K562 treated with DMSO at 1 percent for 12 hours (cell line): ENCODE results near the gene KIF24. TPM values are rescaled to one million over a fixed set of nuclear protein-coding genes. Genes with fewer than 3 reads are reported as not detected.

ENCODE experiments used
- total RNA-seq: library from RNA; unstranded; fragments of 300-600 nt; gene quantifications from 2 replicates; pipeline ENCODE4 v1.2.3, GENCODE V29; 2022; ENCODE audit not compliant: insufficient read depth

The KIF24 gene, protein sequence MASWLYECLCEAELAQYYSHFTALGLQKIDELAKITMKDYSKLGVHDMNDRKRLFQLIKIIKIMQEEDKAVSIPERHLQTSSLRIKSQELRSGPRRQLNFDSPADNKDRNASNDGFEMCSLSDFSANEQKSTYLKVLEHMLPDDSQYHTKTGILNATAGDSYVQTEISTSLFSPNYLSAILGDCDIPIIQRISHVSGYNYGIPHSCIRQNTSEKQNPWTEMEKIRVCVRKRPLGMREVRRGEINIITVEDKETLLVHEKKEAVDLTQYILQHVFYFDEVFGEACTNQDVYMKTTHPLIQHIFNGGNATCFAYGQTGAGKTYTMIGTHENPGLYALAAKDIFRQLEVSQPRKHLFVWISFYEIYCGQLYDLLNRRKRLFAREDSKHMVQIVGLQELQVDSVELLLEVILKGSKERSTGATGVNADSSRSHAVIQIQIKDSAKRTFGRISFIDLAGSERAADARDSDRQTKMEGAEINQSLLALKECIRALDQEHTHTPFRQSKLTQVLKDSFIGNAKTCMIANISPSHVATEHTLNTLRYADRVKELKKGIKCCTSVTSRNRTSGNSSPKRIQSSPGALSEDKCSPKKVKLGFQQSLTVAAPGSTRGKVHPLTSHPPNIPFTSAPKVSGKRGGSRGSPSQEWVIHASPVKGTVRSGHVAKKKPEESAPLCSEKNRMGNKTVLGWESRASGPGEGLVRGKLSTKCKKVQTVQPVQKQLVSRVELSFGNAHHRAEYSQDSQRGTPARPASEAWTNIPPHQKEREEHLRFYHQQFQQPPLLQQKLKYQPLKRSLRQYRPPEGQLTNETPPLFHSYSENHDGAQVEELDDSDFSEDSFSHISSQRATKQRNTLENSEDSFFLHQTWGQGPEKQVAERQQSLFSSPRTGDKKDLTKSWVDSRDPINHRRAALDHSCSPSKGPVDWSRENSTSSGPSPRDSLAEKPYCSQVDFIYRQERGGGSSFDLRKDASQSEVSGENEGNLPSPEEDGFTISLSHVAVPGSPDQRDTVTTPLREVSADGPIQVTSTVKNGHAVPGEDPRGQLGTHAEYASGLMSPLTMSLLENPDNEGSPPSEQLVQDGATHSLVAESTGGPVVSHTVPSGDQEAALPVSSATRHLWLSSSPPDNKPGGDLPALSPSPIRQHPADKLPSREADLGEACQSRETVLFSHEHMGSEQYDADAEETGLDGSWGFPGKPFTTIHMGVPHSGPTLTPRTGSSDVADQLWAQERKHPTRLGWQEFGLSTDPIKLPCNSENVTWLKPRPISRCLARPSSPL (N-terminal part only)
- total RNA-seq, result 2.0 and 6.2 TPM in 2 replicates

GRCh38 chr9:34328987-34329832 is at the start of gene KIF24, which contains the start of gene NUDT2:
Gene KIF24 (minus strand): TSS chr9:34329268. CDS start chr9:34311346, 17,922 bp downstream.
Gene NUDT2 (plus strand): TSS chr9:34329569. CDS start chr9:34339040, 9,471 bp downstream.

DNA sequence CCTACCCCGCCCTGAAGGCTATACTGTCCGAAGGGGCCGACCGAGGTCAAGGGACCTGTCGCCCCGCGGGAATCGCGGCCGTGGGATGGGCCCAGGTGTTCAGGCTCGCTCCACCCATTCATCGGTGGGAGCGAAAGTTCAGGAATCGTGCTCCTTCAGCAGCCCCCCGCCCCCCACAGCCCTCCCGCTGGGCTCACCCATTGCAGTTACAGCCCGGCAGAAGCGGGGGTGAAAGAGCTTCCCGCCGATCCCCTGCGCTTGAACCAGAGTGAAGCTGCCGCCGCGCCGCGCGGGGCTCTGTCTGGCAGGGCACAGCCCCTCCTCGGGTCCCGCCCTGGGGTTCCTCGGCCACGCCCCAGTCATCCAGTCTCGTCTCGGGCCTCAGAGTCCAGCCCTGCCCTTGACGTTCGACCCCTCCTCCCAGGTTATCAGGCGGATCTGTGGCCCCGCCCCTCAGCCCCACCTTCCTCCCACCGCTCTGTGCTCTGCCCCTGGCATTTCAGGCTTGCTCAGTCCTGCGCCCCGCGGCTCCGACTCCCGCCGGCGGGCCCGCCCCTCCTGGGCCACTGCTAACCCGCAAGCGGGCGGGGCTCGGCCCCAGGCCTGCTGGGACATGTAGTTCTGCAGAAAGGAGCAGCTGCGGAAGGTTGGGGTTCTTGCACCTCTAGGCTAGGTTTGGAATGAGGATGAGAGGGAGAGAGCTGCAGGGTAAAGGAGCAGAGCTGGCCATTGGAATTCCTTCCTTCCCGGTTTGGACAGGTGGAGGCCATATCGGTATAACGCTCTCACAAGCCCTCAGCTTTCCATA is 47.7 kb upstream of the KIF24 start, which contains the start of gene MYORG:
Gene MYORG (minus strand): TSS at position 303 of the 808 bp plus-strand sequence. CDS start 3,955 bp downstream, outside the sequence.

Other genes starting within 250 kb of the KIF24 start
- 17.1 and 34.3 TPM in 2 replicates for gene DCAF12, start 202.6 kb downstream of the KIF24 start, total RNA-seq
- gene UBAP1, start 150.2 kb downstream of the KIF24 start, total RNA-seq, result 15.7 and 28.0 TPM in 2 replicates
- 12.5 and 17.3 TPM in 2 replicates for gene NUDT2, start 301 bp upstream of the KIF24 start, total RNA-seq
- 0.57 and 2.5 TPM in 2 replicates for gene MYORG, start 47.6 kb upstream of the KIF24 start, total RNA-seq
- gene FAM219A, start 129.3 kb upstream of the KIF24 start, total RNA-seq, result 5.8 and 15.0 TPM in 2 replicates
- not detected in 2 replicates for gene DNAI1, start 129.5 kb upstream of the KIF24 start, total RNA-seq
- not detected in 2 replicates for gene ENHO, start 193.7 kb upstream of the KIF24 start, total RNA-seq